GM18867 (cell line): Measurements from ENCODE around the gene HMGN1.
A peak's percentile ranks its signal among the peaks of the same experiment; 100 is the strongest.
"Not testable (repeated sequence)": the region's sequence is repeated elsewhere in the genome, so short reads cannot be mapped to it uniquely, and the experiment has no call there.

Source experiments
- ATAC-seq: cut with Tn5 transposase; IDR thresholded peaks from one replicate; pipeline ENCODE4 v1.9.1; 2021; ENCODE audit warnings: mild to moderate bottlenecking, moderate library complexity; ENCODE audit not compliant: unreplicated experiment

Gene HMGN1

DNA sequence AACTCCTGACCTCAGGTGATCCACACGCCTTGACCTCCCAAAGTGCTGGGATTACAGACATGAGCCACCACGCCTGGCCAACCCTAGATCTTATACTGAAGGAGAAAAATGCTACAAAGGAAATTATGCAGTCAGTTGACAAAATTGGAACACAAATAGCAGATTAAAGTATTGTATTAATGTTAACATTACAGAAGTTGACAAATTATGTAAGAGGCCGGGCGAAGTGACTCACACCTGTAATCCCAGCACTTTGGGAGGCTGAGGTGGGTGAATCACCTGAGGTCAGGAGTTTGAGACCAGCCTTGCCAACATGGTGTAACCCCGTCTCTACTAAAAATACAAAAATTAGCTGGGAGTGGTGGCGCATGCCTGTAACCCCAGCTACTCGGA lies 21.0 kb upstream of the HMGN1 start:
- ATAC-seq, result not testable (repeated sequence)

DNA sequence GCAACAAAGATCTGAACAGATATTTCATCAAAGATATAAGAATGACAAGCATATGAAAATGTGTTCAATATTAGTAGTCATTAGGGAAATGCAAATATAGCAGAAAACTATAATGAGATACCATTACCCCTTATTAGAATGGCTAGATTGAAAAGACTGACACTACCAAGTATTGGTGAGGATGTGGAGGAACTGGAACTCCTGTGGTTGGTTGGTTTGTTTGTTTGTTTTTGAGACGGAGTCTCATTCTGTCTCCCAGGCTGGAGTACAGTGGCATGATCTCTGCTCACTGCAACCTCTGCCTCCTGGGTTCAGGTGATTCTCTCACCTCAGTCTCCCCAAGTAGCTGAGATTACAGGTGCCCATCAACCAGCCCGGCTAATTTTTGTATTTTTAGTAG lies 18.9 kb upstream of the HMGN1 start:
- ATAC-seq, result no peak

DNA sequence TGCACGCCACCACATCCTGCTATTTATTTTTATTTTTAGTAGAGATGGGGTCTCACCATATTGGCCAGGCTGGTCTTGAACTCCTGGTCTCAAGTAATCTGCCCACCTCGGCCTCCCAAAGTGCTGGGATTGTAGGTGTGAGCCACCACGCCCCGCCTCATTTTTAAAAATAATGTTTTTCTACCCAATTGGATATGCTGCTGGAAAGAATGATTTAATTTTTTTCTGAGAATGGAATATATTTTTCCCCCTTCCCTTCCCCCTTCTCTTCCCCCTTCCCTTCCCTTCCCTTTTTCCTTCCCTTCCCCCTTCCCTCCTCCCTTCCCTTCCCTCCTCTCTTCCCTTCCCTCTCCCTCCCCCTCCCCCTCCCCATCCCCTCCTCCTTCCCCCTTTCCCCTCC lies 17.7 kb upstream of the HMGN1 start:
- no peak for ATAC-seq

DNA sequence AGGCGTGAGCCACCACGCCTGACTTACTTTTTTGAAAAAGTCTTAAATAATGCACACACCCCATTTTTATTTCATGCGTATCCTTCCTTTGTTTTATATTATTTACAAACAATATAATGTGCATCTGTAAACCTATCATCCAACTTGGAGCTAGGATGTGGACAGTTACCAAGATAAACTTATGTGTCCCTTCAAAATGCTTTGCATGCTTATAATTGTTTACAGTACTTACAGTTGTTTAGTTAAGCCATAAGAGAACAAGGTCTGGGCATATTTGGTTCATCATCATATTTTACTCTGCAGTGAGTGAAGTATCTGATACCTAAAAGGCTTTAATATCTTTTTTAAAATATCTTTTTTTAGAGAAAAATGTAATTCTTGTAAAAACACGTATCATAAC lies 16.1 kb upstream of the HMGN1 start:
- ATAC-seq, result no peak

DNA sequence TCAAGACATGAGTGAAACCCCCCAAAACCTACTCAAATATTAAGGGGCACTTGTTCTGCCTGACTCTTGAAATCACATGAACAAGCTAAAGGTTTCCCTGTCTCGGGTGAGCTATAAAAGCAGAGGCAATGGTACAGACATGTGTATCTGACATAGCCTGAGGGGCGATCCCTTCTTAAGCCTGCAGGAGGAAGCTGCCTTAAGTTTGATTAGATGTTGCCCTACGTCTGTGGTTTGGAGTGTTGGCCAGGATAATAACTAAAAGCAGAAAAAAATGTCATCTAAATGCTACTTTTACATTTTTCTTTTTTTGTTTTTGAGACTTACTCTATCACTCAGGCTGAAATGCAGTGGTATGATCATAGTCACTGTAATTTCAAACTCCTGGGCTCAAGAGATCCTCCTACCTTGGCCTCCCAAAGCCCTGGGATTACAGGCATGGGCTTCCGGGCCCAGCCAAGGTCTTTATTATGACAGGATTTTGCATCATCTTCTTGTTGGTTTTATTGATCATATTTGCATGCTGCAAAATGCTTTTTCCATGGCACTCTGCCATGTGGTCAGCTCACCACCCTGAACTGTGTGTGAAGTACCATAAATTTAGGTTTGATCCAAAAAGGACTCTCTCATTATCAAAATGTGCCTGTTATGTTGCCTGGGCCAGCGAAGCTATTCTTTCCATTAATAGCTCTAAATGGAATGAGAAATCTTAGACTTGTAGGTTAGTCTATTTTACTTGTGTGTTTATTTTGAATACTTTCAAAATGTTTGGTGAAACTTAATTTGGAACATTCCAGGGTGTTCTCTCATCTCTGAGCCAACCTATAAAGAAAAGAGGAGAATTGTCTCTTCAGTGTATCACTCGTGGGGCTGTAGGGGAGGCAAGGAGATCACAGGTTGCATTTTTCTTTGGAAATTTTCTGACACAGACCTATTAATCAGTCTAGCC lies 15.0 kb upstream of the HMGN1 start:
- no peak for ATAC-seq

DNA sequence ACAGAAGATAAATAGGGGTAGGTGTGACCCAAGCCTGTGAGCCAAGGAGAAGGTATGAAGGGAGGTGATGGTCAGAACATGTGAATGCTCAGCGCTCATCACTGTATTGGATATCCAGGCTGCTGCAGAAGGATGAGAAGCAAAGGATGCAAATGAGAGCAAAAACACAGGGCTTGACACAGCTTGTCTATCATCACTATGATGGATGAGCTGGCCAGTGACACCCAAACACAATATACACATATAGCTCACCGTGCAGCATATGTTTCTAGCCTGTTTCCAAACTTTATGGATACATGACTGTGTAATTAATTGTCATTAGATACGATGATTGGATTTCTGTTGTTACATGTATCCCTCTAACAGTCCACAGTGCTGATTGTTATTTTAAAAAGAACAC lies 13.8 kb upstream of the HMGN1 start:
- no peak for ATAC-seq

DNA sequence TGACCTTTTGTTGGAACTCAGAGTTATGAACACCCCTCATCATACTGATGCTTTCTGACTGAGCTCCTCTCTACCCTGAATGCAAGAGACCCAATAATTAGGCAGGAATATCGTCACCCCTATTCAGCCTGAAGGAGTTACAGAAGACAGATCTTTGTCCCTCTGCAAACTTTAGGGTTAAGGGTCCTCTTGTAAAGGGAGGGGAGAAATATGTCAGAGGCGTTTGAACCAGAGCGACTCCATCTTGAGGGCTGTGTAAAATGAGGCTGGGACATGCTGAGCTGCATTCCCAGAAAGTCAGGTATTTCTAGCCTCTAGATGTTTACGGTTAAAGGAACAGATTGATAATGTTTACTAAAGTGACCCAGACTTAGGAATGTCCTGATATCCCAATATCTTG lies 10.5 kb upstream of the HMGN1 start:
- no peak for ATAC-seq

DNA sequence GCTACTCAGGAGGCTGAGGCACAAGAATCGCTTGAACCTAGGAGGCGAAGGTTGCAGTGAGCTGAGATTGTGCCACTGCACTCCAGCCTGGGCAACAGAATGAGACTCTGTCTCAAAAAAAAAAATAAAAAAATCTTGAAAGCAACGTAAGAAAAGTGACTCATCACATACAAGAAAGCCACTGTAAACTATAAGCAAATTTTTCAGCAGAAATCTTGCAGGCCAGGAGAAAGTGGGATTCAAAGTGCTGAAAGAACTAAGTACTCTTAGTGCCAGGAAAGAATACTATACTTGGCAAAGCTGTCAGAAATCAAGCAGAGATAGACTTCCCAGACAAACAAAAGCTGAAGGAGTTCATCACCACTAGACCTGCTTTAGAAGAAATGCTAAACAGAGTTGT lies 4.4 kb upstream of the HMGN1 start:
- ATAC-seq, result no peak

DNA sequence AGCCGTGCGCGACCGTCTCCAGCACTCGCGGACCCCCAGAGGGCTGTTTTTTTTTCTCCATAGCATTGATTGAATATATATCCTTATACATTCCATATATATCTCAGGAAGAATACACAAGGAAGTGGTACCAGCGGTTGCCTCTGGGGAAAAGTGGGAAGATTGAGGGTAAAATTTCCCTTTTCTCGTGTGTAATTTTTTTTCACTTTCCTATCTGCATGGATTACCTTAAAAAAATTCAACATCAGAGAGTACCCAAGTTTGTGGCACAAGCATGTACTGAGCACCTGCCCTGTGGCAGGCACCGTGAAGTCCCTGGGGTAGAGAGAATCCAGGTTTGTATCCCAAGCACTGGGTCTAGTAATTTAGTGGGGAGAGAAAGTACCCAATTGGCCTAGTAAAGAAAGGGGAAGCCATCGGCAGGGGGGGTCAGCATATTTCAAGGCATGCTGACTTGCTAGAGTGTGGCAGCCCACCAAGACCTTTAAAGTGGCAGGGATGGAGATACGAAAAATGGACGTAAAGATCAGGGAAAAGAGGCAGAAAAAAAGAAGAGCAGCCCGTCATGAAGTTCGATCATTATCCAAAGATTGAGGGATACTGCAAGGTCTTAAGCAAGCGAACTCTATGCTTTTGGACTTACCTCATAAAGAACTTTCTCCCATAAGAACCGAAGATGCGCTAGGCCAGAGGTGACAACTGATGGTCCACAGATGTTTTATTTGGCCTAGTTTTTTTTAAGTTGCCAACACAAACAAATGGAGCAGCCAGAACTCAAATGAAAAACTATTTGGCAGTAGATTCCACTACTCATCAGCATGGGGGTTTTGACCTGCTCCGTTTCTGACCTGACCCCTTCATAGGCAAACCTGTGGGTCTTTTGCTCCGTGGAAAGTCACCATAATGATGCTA lies 1.5 kb upstream of the HMGN1 start:
- ATAC-seq, result no peak

DNA sequence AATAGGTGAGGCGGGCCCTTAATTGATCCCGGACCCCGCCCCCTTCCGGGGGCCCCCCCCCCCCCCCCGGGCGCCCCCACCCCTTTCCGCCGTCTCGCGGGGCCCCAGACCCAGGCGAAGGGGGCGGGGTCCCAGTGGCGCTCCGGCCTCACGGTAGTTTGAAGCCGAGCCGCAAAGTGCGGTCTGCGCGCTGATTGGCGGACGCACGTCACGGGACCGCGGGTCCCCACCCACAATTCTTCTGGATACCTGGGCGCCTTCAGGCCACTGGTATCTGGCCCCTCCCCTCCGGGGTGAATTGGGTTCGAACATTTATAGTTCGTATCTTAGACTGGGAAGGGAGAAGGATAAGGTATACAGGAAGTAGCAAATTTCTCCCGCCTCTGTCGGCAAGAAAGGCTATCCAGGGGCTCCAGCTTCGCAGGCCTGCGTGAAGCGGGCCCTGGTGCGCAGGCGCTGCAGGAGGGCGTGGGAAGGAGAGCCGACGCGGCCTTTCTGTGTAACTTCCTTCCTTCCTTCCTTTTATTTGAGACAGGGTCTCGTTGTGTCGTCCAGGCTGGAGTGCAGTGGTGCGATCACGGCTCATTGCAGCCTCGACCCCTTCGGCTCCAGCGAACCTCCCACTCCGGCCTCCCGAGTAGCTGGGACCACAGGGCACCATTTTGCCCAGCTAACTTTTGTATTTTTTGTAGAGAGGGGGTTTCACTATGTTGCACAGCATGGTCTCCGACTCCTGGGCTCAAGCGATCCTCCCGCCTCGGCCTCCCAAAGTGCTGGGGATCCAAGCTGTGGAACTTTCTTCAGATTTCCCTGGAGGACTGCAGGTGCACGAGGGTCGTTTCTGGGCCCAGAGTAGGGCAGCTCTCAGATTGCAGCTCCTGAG lies 564 bp upstream of the HMGN1 start:
- ATAC-seq, result peak; percentile 85

DNA sequence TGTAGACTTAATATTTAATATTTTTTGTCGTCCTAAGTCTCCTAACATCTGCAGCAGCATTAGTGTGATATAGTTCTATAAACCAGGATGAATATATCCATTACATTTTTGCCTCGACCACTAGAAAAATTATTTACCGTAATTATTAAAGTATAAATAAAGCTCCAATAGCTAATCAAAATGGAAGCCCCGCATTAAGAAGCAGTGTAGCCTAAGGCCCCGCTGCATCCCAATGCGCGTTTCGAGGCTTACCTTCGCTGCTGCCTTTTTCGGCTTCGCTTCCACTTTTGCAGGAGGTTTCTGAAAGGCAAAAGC lies 891 bp downstream of the HMGN1 start:
- ATAC-seq, result peak; percentile 9

DNA sequence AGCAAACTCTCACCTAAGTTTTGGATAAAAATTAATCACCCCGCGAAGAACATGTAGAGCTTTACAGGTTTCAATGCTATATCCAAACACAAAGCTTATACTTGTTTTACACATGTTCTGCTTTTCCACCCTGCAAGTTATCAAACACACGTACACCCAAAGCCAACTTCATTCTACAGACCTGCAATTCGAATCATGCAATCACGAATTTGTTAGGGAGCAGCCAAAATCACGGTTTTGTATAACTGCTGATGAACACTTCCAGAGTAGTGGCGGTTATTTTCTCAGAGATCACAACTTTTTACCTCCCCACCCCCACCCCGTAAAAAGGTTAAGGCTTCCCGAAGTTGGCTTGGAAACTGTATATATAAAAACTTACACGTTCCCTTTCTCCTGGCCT lies 1.4 kb downstream of the HMGN1 start:
- ATAC-seq, result no peak

DNA sequence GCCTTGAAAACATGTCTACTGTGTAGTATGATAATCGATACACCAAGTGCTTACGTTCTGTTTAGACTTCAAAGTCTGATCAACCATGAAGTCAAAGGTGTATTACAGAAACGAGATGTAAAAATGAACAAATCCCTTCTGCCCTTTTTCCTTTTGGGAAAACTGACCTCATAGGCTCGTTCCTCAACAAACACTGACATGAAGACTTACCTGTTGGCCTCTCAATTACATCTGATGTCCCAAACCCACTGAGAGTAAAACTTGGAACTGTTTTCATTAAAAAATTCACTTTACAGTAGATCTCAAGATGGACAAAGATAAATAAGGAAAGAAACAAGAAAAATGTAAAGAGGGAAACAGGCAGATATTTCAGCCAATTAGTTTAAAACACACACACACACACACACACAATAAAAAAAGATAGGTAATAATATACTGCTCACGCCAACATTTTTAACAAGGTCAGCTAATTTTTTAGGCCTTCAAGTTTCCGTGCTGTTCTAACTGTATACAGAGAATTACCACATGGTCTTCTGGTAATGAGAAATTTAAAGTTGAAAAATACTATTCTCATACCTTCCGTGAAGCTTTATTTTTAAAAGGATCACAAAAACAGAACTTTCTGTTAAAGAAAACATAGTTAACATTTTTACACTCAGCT lies 2.1 kb downstream of the HMGN1 start:
- ATAC-seq, result no peak

DNA sequence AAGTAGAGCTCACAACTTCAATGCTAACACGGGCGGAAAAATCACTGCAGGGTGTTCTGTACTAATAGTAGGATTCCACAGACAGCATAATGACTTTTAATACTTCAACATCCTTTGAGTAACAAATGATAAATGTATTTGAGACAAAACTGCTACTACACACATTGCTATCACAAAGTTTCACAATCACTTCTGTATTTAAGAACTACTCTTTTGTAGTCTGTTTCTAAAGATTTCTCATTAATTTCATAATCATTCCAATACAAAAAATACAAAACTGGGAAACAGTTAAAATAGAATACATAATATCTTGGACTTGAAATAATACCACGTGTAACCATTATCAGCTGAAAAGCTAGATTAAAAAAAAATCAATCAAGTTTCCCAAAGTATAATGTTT lies 2.7 kb downstream of the HMGN1 start:
- no peak for ATAC-seq

DNA sequence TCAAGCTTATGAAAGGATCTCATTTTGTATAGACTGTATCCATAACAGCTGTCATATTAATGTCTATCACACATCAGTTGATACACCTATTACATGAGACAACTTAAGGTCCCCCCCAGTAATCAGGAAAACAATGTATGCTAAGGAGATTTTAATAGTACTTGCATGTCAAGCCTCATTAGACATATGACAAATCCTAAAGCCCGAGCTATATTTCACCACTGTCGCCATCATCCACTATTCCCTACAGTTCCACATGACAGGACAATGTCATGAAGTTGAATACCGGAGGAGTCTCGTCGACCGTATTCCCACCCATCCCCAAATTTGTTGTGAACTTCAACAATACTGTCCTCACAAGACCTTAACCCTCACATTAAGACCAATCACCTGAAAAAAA lies 3.4 kb downstream of the HMGN1 start:
- no peak for ATAC-seq

DNA sequence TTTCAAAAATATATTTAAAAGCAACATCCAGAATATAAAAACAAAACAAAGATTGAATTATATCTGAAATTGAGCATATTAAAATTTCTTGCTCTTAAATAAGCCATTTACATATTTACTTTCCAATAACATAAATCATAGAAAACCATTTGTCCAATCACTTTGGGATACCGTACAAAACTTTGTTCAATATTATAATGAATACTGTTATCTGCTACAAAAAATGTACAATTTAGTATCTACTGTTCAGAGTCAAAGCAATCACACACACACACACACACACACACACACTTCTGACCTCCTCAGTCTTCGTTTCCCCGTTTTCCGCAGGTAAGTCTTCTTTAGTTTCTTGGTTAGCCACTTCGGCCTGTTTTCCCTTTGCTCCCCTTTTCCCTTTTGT lies 4.0 kb downstream of the HMGN1 start:
- no peak for ATAC-seq

DNA sequence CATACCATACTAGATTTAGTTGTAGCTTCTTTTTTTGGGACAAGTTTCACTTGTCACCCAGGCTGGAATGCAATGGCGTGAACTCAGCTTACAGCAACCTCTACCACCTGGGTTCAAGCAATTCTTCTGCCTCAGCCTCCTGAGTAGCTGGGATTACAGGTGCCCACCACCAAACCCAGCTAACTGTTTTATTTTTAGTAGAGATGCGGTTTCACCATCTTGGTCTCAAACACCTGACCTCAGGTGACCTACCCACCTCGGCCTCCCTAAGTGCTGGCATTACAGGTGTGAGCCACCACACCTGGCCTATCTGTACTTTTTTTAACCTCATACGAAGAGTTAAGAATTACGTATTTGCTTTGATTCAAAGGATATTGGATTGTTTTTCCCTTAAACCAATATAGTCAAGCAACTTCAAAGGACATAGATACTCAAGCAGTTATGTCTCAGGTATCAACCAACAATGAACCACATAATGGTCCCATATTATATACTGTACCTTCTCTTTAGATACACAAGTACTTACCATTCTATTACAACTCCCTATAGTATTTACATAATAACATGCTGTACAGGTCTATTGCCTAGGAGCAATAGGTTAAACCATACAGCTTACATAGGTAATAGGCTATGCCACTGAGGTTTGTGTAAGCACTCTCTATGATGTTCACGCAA lies 7.5 kb downstream of the HMGN1 start:
- no peak for ATAC-seq

DNA sequence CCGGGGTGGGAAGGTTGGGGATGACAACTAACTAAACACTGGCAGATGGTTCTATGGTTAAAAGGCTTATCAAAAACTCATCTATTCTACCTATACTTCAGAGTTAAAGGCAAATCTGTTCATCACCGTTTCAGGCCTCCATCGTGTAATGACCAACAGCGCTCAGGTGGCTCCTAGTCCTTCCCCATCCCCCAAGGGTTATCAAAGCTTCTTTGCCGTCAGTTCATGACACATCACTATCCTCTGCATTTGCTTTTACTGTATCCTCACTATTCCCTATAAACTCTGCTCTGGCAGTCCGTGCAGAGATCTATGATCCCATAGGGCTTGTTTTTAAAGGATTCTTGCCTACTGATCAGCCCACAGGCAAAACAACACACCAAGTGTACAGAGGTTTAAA lies 8.2 kb downstream of the HMGN1 start:
- ATAC-seq, result no peak

DNA sequence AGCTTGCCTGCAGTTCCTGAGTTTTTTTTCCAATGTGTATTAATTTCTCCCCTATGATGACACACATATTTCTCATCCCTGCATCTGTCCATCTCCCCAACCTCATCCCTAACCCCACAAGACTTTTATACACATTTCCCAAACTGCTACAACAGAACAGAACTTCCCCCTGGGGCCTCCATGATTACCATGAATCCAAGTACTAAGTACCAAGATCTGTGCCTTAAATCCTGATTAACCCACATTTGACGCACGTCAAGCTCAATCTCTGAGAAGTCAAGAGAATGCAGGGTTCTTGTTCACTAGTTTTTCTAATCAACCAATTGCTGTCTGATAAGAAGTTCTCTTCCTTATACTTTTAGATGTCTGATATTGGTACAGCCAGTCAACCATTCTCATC lies 9.7 kb downstream of the HMGN1 start:
- no peak for ATAC-seq

DNA sequence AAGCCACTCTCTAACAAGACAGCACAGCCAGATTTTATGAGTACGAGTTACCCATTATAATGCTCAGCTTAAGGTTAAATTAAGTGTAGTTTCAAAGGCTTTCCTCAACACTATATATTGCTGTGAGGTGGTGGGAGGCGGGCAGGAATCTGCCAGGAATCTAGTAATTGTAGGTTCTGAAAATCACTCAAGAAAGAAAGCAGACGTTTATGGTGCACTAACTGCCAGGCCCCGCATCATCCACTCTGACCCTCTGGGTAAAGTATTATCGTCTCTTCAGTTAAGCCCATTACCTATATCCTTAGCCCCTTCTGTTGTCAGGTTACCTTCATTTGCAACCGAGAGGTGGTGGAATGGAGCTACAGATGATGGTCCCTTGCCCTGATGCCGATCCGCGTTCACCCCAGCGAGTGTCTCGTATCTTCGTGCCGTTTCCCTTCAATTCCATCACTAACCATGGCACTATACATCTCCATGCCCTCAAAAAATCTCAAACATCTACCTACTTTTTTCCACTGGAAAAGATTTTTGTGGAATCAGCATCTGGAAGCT lies 12.4 kb downstream of the HMGN1 start:
- ATAC-seq, result no peak
